ENCODE results near the gene ZNF383. TPM values are rescaled to one million over a fixed set of nuclear protein-coding genes. Genes with fewer than 3 reads are reported as not detected.

Gene ZNF383
- total and polyA plus RNA-seq, 2 experiments from 2014 or later, result 4.9 to 5.7 TPM

Other genes starting within 250 kb of the ZNF383 start
- gene ZNF420, start 139.8 kb upstream of the ZNF383 start, total RNA-seq, result 8.7 and 10.3 TPM in 2 replicates
- 8.3 and 13.9 TPM in 2 replicates for gene ZNF420, start 139.8 kb upstream of the ZNF383 start, polyA plus RNA-seq
- gene ZNF585A, start 45.5 kb upstream of the ZNF383 start, total RNA-seq, result 15.2 and 15.5 TPM in 2 replicates
- gene ZNF585A, start 45.5 kb upstream of the ZNF383 start, polyA plus RNA-seq, result 18.1 and 21.8 TPM in 2 replicates
- 7.6 and 10.6 TPM in 2 replicates for gene ZNF585B, start 7.7 kb upstream of the ZNF383 start, total RNA-seq
- 7.0 and 10.0 TPM in 2 replicates for gene ZNF585B, start 7.7 kb upstream of the ZNF383 start, polyA plus RNA-seq
- gene ZNF527, start 152.9 kb downstream of the ZNF383 start, total RNA-seq, result 9.6 and 10.2 TPM in 2 replicates
- gene ZNF527, start 152.9 kb downstream of the ZNF383 start, polyA plus RNA-seq, result 5.8 and 6.8 TPM in 2 replicates
- gene ZNF569, start 249.2 kb downstream of the ZNF383 start, total RNA-seq, result 5.7 and 7.7 TPM in 2 replicates
- gene ZNF569, start 249.2 kb downstream of the ZNF383 start, polyA plus RNA-seq, result 3.7 and 7.9 TPM in 2 replicates